HepG2 (cell line): Measurements from ENCODE around the gene UBR4. TPM values are rescaled to one million over a fixed set of nuclear protein-coding genes. Genes with fewer than 3 reads are reported as not detected.

Experiments used
- ATAC-seq: fragments of 200-7000 bp; cut with Tn5 transposase; 3 replicates; pipeline ENCODE4 v1.9.1; 2020; ENCODE audit warnings: mild to moderate bottlenecking, moderate library complexity
- BruUV-seq: library from RNA; stranded (reverse); fragments of 400-500 nt; replicated peaks from 2 replicates; lab custom pipeline; 2021; lab: Mats Ljungman, UMichigan
- CTCF ChIA-PET: fragments of 300-600 bp; formaldehyde crosslinking; extraction: SDS; loops from one replicate; lab custom pipeline; 2021; ENCODE audit warnings: low total read pairs, inconsistent platforms, low intra/inter-chr PET ratio; lab: Yijun Ruan, JAX
- POLR2A ChIA-PET: fragments of 350-600 bp; sonication (Branson Sonifier 250); formaldehyde crosslinking; loops from one replicate; lab custom pipeline; 2020; ENCODE audit warnings: antibody characterized with exemption, inconsistent platforms; lab: Yijun Ruan, JAX
- DNase-seq: peaks from one replicate; pipeline ENCODE4 v3.0.0-alpha.2; 2015; ENCODE audit warnings: low spot score
- FAIRE-seq: peaks from 3 replicates; lab custom pipeline; 2011; peaks lifted over from hg19 to GRCh38; lab: Jason Lieb, UNC
- H2AFZ ChIP-seq: one replicate; pipeline ENCODE4 v1.6.1; 2011; ENCODE audit warnings: low read length, inconsistent platforms
- H3K27ac ChIP-seq: fragments of 300-600 bp; 3 replicates; pipeline ENCODE4 v1.8.0; 2011; ENCODE audit warnings: mixed run types, mild to moderate bottlenecking, mixed read lengths, low read length, inconsistent platforms; ENCODE audit not compliant: insufficient read depth; ENCODE audit errors: extremely low read length
- H3K27me3 ChIP-seq, 2 experiments: fragments of 200-600 bp in 1 of 2; 2 replicates in 1 of 2; 3 replicates in 1 of 2; pipeline versions ENCODE4 v1.6.0 to v1.8.0; 2011; ENCODE audit warnings: low read length in 2 of 2, mild to moderate bottlenecking in 2 of 2, moderate library complexity in 2 of 2, inconsistent platforms in 1 of 2; ENCODE audit not compliant: insufficient read depth in 2 of 2, control insufficient read depth in 1 of 2
- H3K36me3 ChIP-seq, 2 experiments: fragments of 200-600 bp in 1 of 2; replicated peaks in 1 of 2; 2 replicates in 1 of 2; 3 replicates in 1 of 2; pipeline versions ENCODE4 v1.5.1 to v1.8.0; 2011; ENCODE audit warnings: low read length in 2 of 2, inconsistent platforms in 1 of 2; ENCODE audit not compliant: insufficient read depth in 2 of 2, control insufficient read depth in 1 of 2
- H3K4me1 ChIP-seq: 2 replicates; pipeline ENCODE4 v1.5.1; 2012; ENCODE audit warnings: low read length, inconsistent platforms; ENCODE audit not compliant: insufficient read depth
- H3K4me2 ChIP-seq: 2 replicates; pipeline ENCODE4 v1.6.0; 2011; ENCODE audit warnings: low read depth, low read length, inconsistent platforms
- H3K4me3 ChIP-seq, 3 experiments: fragments of 200-600 bp in 1 of 3; sonication (generic), shearing (Covaris generic) in 1 of 3; replicated peaks in 1 of 3; 2 replicates each; pipeline ENCODE4 v1.5.1; 2011 to 2016; ENCODE audit warnings: low read length in 3 of 3, inconsistent platforms in 2 of 3, low read depth in 2 of 3, mild to moderate bottlenecking in 2 of 3, control low read depth in 1 of 3, mixed read lengths in 1 of 3; ENCODE audit not compliant: insufficient read depth in 1 of 3
- H3K79me2 ChIP-seq: one replicate; pipeline ENCODE4 v1.6.1; 2011; ENCODE audit warnings: low read length, inconsistent platforms; ENCODE audit not compliant: insufficient read depth
- H3K9ac ChIP-seq: 2 replicates; pipeline ENCODE4 v1.6.0; 2011; ENCODE audit warnings: mild to moderate bottlenecking, low read depth, low read length, inconsistent platforms; ENCODE audit not compliant: insufficient read depth
- H3K9me3 ChIP-seq: 2 replicates; pipeline ENCODE4 v1.5.1; 2012; ENCODE audit warnings: mild to moderate bottlenecking, low read length
- H4K20me1 ChIP-seq: 2 replicates; pipeline ENCODE4 v1.6.0; 2011; ENCODE audit warnings: inconsistent platforms, mild to moderate bottlenecking, low read length, moderate library complexity; ENCODE audit not compliant: insufficient read depth
- AGO1 ChIP-seq: fragments of 200-400 bp; formaldehyde crosslinking; IDR thresholded peaks from 2 replicates; pipeline ENCODE4 v1.6.1; 2017; ENCODE audit warnings: mild to moderate bottlenecking, low read depth, low read length, moderate library complexity; ENCODE audit not compliant: poor library complexity, severe bottlenecking
- ARID3A ChIP-seq: IDR thresholded peaks from 2 replicates; pipeline ENCODE4 v1.6.1; 2012; ENCODE audit warnings: low read depth, low read length, improper control_type of control experiment
- CTCF ChIP-seq: sonication (generic); formaldehyde crosslinking; IDR thresholded peaks from 2 replicates; pipeline ENCODE4 v1.5.0; 2020; ENCODE audit warnings: mild to moderate bottlenecking, missing genetic modification reagents, moderate library complexity
- HOXD1 ChIP-seq: sonication (generic); formaldehyde crosslinking; IDR thresholded peaks from 2 replicates; pipeline ENCODE4 v1.5.0; 2020; ENCODE audit warnings: missing genetic modification reagents
- IRF2 ChIP-seq: IDR thresholded peaks from 2 replicates; pipeline ENCODE4 v1.6.1; 2018; ENCODE audit warnings: missing genetic modification reagents, missing compliant biosample characterization
- KLF11 ChIP-seq: IDR thresholded peaks from 2 replicates; pipeline ENCODE4 v1.6.1; 2016; ENCODE audit warnings: missing compliant biosample characterization
- MAFG ChIP-seq: sonication (generic); formaldehyde crosslinking; IDR thresholded peaks from 2 replicates; pipeline ENCODE4 v1.5.1; 2020; ENCODE audit warnings: mild to moderate bottlenecking, missing genetic modification reagents
- NFKB2 ChIP-seq: sonication (generic); formaldehyde crosslinking; IDR thresholded peaks from 2 replicates; pipeline ENCODE4 v1.4.0; 2020; ENCODE audit warnings: missing genetic modification reagents, borderline replicate concordance
- SALL2 ChIP-seq: sonication (generic); formaldehyde crosslinking; IDR thresholded peaks from 2 replicates; pipeline ENCODE4 v1.8.1; 2023; ENCODE audit warnings: mild to moderate bottlenecking, missing genetic modification reagents, inconsistent platforms
- TAF15 ChIP-seq: fragments of 200-400 bp; formaldehyde crosslinking; IDR thresholded peaks from one replicate; pipeline ENCODE4 v1.6.1; 2018; ENCODE audit warnings: mild to moderate bottlenecking, low read depth, low read length; ENCODE audit not compliant: poor library complexity, severe bottlenecking
- YEATS4 ChIP-seq: sonication (generic); formaldehyde crosslinking; IDR thresholded peaks from 2 replicates; pipeline ENCODE4 v1.4.0; 2020; ENCODE audit warnings: missing genetic modification reagents, borderline replicate concordance
- ZNF3 ChIP-seq: IDR thresholded peaks from 2 replicates; pipeline ENCODE4 v1.7.0; 2017; ENCODE audit warnings: inconsistent platforms
- ZNF468 ChIP-seq: sonication (generic); formaldehyde crosslinking; IDR thresholded peaks from 2 replicates; pipeline ENCODE4 v1.8.0; 2022; ENCODE audit warnings: mild to moderate bottlenecking, moderate library complexity, missing genetic modification reagents
- ZNF766 ChIP-seq: sonication (generic); formaldehyde crosslinking; IDR thresholded peaks from 2 replicates; pipeline ENCODE4 v1.5.0; 2020; ENCODE audit warnings: missing genetic modification reagents, borderline replicate concordance
- ZNF841 ChIP-seq: sonication (generic); formaldehyde crosslinking; IDR thresholded peaks from 2 replicates; pipeline ENCODE4 v1.8.1; 2023; ENCODE audit warnings: missing genetic modification reagents, borderline replicate concordance
- WGBS: methylation state at CpG from one replicate; pipeline ENCODE4 v1.1.6; 2017; ENCODE audit warnings: low lambda C conversion rate; 5-methylcytosine and 5-hydroxymethylcytosine counted together
- in situ Hi-C: cut with HindIII; loops from 2 replicates; pipeline ENCODE4 v1.10.0; 2017; ENCODE audit warnings: low pct_unique_long_range_greater_than_20kb; ENCODE audit not compliant: extremely low pct_ligation_motif_present
- intact Hi-C: fragments of 100-400 bp; cut with micrococcal nuclease; formaldehyde crosslinking; loops from one replicate; pipeline ENCODE4 v1.10.0; 2022; ENCODE audit not compliant: unreplicated experiment
- polyA plus RNA-seq, 8 experiments: library from polyadenylated mRNA; depleted of rRNA in 3 of 8; stranded (reverse) in 7 of 8; unstranded in 1 of 8; fragments of >200 nt; fragmentation: Illumina TruSeq in 4 of 8; extraction: Trizol in 4 of 8; gene quantifications; 2 replicates each; pipeline versions ENCODE4 v1.2.1 to v1.2.3, GENCODE V29; 2011 to 2016; ENCODE audit warnings: low read depth in 4 of 8, missing spikeins in 1 of 8, mixed read lengths in 1 of 8; ENCODE audit not compliant: insufficient read depth in 1 of 8
- total RNA-seq, 5 experiments: library from RNA; depleted of rRNA; stranded (reverse); fragments of >200 nt; fragmentation: Illumina TruSeq; extraction: Trizol; gene quantifications; 2 replicates each; pipeline ENCODE4 v1.2.3, GENCODE V29; 2016; ENCODE audit warnings: low read depth in 1 of 5

Gene UBR4
- total and polyA plus RNA-seq, 2 of the 13 experiments (the other 11 are each of a cell fraction or from before 2014, with no cell fraction given), result 59.1 to 106 TPM

GRCh38 chr1:19061798-19062197, 148.3 kb downstream of the UBR4 start:
- peaks cover 59% of the 10 kb centered on the region for H3K4me1 ChIP-seq
- no peak for TF ChIP-seq SALL2
- no peak for TF ChIP-seq ZNF468 (CRISPR knock-in tag)
- no peak for TF ChIP-seq AGO1
- no peak for TF ChIP-seq YEATS4 (CRISPR knock-in tag)
- TF ChIP-seq ZNF3 (CRISPR knock-in tag), result no peak
- no peak for TF ChIP-seq HOXD1 (CRISPR knock-in tag)
- no peak for TF ChIP-seq CTCF (CRISPR knock-in tag)
- no peak for TF ChIP-seq ZNF766
- no peak for TF ChIP-seq ARID3A
- no peak for TF ChIP-seq MAFG
- TF ChIP-seq IRF2 (CRISPR knock-in tag), result no peak
- TF ChIP-seq NFKB2 (CRISPR knock-in tag), result no peak
- TF ChIP-seq TAF15, result no peak
- no peak for TF ChIP-seq KLF11
- no peak for TF ChIP-seq ZNF841 (CRISPR knock-in tag)
- TF ChIP-seq, all 625 proteins: peak for 0
- no CpG with 5 or more reads among the region's 2 CpGs for WGBS
- Histone ChIP-seq H3K79me2 (no peaks in the 10 kb centered on the region), H3K36me3 (no peaks in the 10 kb centered on the region), H3K27me3 (peaks cover 0 to 3% of the 10 kb centered on the region in 2 experiments; a peak in 1 of 5 replicates), H3K9me3 (no peaks in the 10 kb centered on the region), H2AFZ (no peak overlapping the region), H3K4me3 (no peak overlapping the region), H3K27ac (no peak overlapping the region), H4K20me1 (no peaks in the 10 kb centered on the region), H3K4me2 (no peak overlapping the region), H3K9ac (no peak overlapping the region)
- DNase-seq, result no peak
- ATAC-seq, result no peak
- ChIA-PET CTCF (no interaction called here), POLR2A (no interaction called here)
- no peak for FAIRE-seq
- BruUV-seq, result no TSS peak
- in situ Hi-C loops, result no loop called here
- intact Hi-C loops, result no loop called here
